ENCODE results near the gene TMOD2.

TMOD2 gene

GRCh38 chr15:51771773-51772172 is 20.4 kb downstream of the TMOD2 start:
- Histone ChIP-seq H3K9ac (no peak overlapping the region), H3K36me3 (ENCODE audit: control insufficient read depth, insufficient read depth, low read length) (no peaks in the 10 kb centered on the region), H3K4me1 (peaks cover 3% of the 10 kb centered on the region), H3K9me3 (ENCODE audit: control insufficient read depth, low read length) (no peaks in the 10 kb centered on the region), H3K4me2 (ENCODE audit: low read length) (no peak overlapping the region), H3K27me3 (ENCODE audit: control insufficient read depth, insufficient read depth, low read length) (no peaks in the 10 kb centered on the region), H3K4me3 (ENCODE audit: low read depth, low read length) (no peak overlapping the region), H2AFZ (no peak overlapping the region), H3K79me2 (no peaks in the 10 kb centered on the region), H3K27ac (no peak overlapping the region)
- TF ChIP-seq CTCF (IDR thresholded peaks at IDR 0.05), result no peak

GRCh38 chr15:51774916-51775315 is 23.5 kb downstream of the TMOD2 start:
- H3K27me3 ChIP-seq (ENCODE audit: control insufficient read depth, insufficient read depth, low read length), result no peaks in the 10 kb centered on the region
- H2AFZ ChIP-seq, result no peak overlapping the region
- H3K9me3 ChIP-seq (ENCODE audit: control insufficient read depth, low read length), result no peaks in the 10 kb centered on the region
- H3K27ac ChIP-seq, result no peak overlapping the region
- no peaks in the 10 kb centered on the region for H3K79me2 ChIP-seq
- TF ChIP-seq CTCF (IDR thresholded peaks at IDR 0.05), result no peak
- H3K36me3 ChIP-seq (ENCODE audit: control insufficient read depth, insufficient read depth, low read length), result no peaks in the 10 kb centered on the region
- H3K4me2 ChIP-seq (ENCODE audit: low read length), result no peak overlapping the region
- no peak overlapping the region for H3K9ac ChIP-seq
- peaks cover 3% of the 10 kb centered on the region for H3K4me1 ChIP-seq
- H3K4me3 ChIP-seq (ENCODE audit: low read depth, low read length), result no peak overlapping the region

GRCh38 chr15:51775967-51776816 is 24.8 kb downstream of the TMOD2 start:
- Histone ChIP-seq H2AFZ (peak overlapping the region; percentile 56), H3K4me2 (ENCODE audit: low read length) (no peak overlapping the region), H3K4me1 (peaks cover 3% of the 10 kb centered on the region), H3K27ac (no peak overlapping the region), H3K79me2 (no peaks in the 10 kb centered on the region), H3K36me3 (ENCODE audit: control insufficient read depth, insufficient read depth, low read length) (no peaks in the 10 kb centered on the region), H3K4me3 (ENCODE audit: low read depth, low read length) (no peak overlapping the region), H3K27me3 (ENCODE audit: control insufficient read depth, insufficient read depth, low read length) (no peaks in the 10 kb centered on the region), H3K9me3 (ENCODE audit: control insufficient read depth, low read length) (no peaks in the 10 kb centered on the region), H3K9ac (no peak overlapping the region)
- peak; percentile 60 for TF ChIP-seq CTCF (IDR thresholded peaks at IDR 0.05)

GRCh38 chr15:51776952-51777569 is 25.7 kb downstream of the TMOD2 start:
- Histone ChIP-seq H2AFZ (no peak overlapping the region), H3K4me2 (ENCODE audit: low read length) (no peak overlapping the region), H3K4me1 (peaks cover 3% of the 10 kb centered on the region), H3K4me3 (ENCODE audit: low read depth, low read length) (no peak overlapping the region), H3K9me3 (ENCODE audit: control insufficient read depth, low read length) (no peaks in the 10 kb centered on the region), H3K79me2 (no peaks in the 10 kb centered on the region), H3K36me3 (ENCODE audit: control insufficient read depth, insufficient read depth, low read length) (no peaks in the 10 kb centered on the region), H3K27me3 (ENCODE audit: control insufficient read depth, insufficient read depth, low read length) (no peaks in the 10 kb centered on the region), H3K27ac (no peak overlapping the region), H3K9ac (no peak overlapping the region)
- TF ChIP-seq CTCF (IDR thresholded peaks at IDR 0.05), result peak; percentile 55
